PFSK-1 (cell line): ENCODE data around the gene PARD6G.

Experiments
- FOXP2 ChIP-seq: optimal IDR thresholded peaks from 2 replicates; pipeline ENCODE3; 2011; ENCODE audit warnings: borderline replicate concordance, control low read depth, inconsistent platforms; ENCODE audit not compliant: insufficient read depth; ENCODE audit errors: extremely low read length, extremely low read depth
- POLR2AphosphoS5 ChIP-seq: IDR thresholded peaks from 2 replicates; pipeline ENCODE4 v1.6.1; 2012; ENCODE audit warnings: low read depth, mild to moderate bottlenecking, control low read depth, low read length, moderate library complexity
- REST ChIP-seq, 2 experiments: IDR thresholded peaks; 2 replicates each; pipeline versions ENCODE4 v1.6.1 to v1.8.0; 2011 to 2012; ENCODE audit warnings: low read depth in 2 of 2, low read length in 2 of 2, control low read depth in 1 of 2, inconsistent platforms in 1 of 2, mild to moderate bottlenecking in 1 of 2, moderate library complexity in 1 of 2; ENCODE audit not compliant: insufficient read depth in 1 of 2
- SIN3A ChIP-seq: IDR thresholded peaks from 2 replicates; pipeline ENCODE4 v1.6.1; 2012; ENCODE audit warnings: mild to moderate bottlenecking, low read length, moderate library complexity, borderline replicate concordance; ENCODE audit not compliant: insufficient read depth
- TAF1 ChIP-seq: IDR thresholded peaks from 2 replicates; pipeline ENCODE4 v1.6.1; 2012; ENCODE audit warnings: low read length, control low read depth, borderline replicate concordance; ENCODE audit not compliant: insufficient read depth

Gene PARD6G

GRCh38 chr18:80126797-80127196, 120.5 kb downstream of the PARD6G start:
- no peak for TF ChIP-seq REST (IDR thresholded peaks at IDR 0.05; ENCODE audit: insufficient read depth in 1 of 2, low read depth in 2 of 2, low read length in 2 of 2)

GRCh38 chr18:80124131-80124530, 123.2 kb downstream of the PARD6G start:
- TF ChIP-seq TAF1 = no peak
- TF ChIP-seq POLR2AphosphoS5 = no peak
- no peak for TF ChIP-seq REST (IDR thresholded peaks at IDR 0.05; ENCODE audit: insufficient read depth in 1 of 2, low read depth in 2 of 2, low read length in 2 of 2)
- TF ChIP-seq SIN3A = no peak
- TF ChIP-seq FOXP2 = no peak

- no peak for TF ChIP-seq FOXP2
- TF ChIP-seq SIN3A = no peak
- no peak for TF ChIP-seq REST (IDR thresholded peaks at IDR 0.05; ENCODE audit: insufficient read depth in 1 of 2, low read depth in 2 of 2, low read length in 2 of 2)
- no peak for TF ChIP-seq POLR2AphosphoS5
- no peak for TF ChIP-seq TAF1
Measured at GRCh38 chr18:80120932-80121331, 126.4 kb downstream of the PARD6G start.

DNA sequence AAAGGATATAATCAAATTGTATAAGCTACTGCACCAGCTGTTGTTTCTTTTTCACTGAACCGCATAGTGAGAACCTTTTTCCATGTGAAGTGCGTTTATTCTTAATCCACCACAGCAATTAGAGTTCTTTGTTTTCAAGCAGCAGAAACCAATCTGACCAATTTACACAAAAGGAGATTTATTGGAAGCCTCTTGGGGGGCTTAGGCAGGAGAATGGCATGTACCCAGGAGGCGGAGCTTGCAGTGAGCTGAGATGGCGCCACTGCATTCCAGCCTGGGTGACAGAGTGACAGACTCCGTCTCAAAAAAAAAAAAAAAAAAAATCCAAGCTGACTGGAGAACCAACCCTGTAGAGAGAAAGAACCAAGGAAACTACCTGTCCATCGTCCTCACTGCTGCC, 128.2 kb downstream of the PARD6G start:
- TF ChIP-seq SIN3A = no peak
- TF ChIP-seq POLR2AphosphoS5 = no peak
- no peak for TF ChIP-seq REST (IDR thresholded peaks at IDR 0.05; ENCODE audit: insufficient read depth in 1 of 2, low read depth in 2 of 2, low read length in 2 of 2)
- no peak for TF ChIP-seq TAF1
- TF ChIP-seq FOXP2 = no peak

- TF ChIP-seq FOXP2 = no peak
Measured at GRCh38 chr18:80115035-80115434, 132.3 kb downstream of the PARD6G start.
